AG09319 (cell line): ENCODE data around the gene MCF2L.

Experiments used
- DNase-seq: peaks from one replicate; pipeline ENCODE4 v3.0.0-alpha.2; 2010; ENCODE audit warnings: low read depth; ENCODE audit errors: extremely low read depth
- TF ChIP-seq, protein P1 (sequence below): IDR thresholded peaks from 2 replicates; pipeline ENCODE4 v1.5.1; 2011; ENCODE audit warnings: low read depth, mild to moderate bottlenecking, inconsistent platforms, low read length, moderate library complexity

Gene MCF2L

DNA sequence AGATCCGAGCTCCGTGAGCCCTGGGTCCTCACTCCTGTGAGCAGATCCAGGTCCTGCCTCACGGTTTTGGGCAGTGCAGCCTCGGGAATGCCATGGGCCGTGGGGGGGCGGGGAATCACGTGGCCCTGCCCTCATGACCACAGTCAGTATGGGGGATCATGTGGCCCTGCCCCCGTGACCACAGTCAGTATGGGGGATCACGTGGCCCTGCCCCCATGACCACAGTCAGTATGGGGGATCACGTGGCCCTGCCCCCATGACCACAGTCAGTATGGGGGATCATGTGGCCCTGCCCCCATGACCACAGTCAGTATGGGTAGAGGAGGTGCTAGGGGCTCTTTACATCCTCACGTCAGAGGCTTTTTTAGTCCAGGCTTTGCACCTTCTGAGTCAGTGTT lies 72.3 kb downstream of the MCF2L start:
- TF ChIP-seq, protein P1, sequence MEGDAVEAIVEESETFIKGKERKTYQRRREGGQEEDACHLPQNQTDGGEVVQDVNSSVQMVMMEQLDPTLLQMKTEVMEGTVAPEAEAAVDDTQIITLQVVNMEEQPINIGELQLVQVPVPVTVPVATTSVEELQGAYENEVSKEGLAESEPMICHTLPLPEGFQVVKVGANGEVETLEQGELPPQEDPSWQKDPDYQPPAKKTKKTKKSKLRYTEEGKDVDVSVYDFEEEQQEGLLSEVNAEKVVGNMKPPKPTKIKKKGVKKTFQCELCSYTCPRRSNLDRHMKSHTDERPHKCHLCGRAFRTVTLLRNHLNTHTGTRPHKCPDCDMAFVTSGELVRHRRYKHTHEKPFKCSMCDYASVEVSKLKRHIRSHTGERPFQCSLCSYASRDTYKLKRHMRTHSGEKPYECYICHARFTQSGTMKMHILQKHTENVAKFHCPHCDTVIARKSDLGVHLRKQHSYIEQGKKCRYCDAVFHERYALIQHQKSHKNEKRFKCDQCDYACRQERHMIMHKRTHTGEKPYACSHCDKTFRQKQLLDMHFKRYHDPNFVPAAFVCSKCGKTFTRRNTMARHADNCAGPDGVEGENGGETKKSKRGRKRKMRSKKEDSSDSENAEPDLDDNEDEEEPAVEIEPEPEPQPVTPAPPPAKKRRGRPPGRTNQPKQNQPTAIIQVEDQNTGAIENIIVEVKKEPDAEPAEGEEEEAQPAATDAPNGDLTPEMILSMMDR: no peak

DNA sequence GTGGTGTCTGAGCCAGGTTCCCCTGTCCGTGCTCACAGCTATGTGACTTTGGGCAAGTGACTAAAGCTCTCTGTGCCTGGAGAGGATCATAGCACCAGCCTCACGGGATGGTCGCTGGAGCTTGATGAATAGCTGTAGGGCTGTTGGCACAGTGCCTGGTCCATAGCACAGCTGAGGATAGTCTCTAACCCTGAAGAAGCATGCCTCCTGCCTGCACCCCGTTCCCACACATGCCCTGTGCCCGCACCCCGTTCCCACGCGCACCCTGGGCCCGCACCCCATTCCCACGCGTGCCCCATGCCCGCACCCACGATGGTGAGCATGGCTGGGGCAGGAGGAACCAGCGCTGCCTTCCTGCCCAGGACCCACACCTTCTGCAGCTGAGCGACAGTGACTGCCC lies 72.9 kb downstream of the MCF2L start:
- TF ChIP-seq, protein P1: no peak
- no peak for DNase-seq

More for the DNA sequence above, 72.3 kb downstream of the MCF2L start:
- no peak for DNase-seq

DNA sequence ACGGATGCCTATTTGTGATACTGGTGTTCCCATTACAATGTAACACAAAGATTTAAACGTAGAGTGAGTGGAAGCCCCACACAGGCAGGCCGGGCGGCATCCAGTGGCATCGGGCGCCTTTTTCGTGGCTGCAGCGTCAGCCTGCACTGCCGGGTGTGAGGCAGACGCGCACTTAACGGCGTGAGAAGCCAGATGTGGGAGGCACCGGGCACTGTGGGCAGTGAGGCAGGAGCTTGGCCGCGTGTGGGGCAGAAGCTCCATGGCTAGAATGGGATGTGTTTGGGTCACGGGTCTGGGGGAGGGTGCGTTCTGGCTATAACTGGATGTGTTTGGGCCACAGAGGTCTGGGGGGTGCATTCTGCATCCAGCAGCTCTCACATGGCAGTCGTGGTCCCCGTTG lies 73.4 kb downstream of the MCF2L start:
- TF ChIP-seq, protein P1: no peak
- no peak for DNase-seq

DNA sequence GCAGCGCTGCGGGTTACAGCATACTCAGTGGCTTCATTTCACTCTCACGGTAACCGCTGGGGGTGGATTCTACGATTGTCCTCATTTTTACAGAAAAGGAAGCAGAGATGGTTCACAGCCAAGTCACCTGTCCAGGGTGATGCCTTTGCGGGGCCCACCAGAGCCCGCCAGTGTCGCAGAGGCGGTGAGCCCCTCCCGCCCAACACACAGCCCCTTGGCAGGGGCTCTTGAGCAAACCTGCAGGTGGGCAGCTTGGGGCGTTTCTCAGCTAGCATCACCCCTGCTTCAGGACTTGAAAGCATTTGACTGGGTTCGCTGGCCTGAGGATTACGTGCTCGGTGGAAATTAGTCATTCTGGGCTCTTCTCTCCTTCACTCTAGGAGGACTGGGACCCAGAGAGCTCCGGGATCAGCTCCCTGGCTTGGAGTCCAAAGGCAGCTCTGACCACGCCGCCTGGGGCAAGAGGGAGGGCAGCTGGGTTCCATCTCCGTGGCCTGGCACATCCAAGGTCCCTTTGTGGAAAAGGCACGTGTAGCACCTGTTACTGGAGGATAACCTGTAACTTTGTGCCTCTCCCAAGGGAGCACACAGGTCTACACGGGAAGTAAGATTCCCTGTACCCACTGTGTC lies 74.1 kb downstream of the MCF2L start:
- no peak for DNase-seq
- TF ChIP-seq, protein P1: no peak

DNA sequence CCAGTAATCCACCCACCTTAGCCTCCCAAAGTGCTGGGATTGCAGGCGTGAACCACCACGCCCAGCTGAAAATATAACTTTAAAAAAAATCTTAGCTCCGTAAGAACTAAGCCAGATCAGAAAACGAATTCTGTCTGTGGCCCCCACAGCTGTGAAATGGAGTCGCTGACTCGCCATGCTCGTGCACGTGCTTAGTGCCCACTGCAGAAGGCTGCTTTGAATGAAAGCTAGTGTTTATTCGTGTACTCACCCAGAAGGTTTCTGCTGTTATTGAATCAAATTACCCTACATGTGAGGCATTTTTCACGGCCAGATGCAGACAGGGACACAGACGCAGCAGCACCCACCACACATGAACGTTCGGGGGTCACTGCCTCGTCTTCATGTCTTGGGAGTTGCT lies 74.9 kb downstream of the MCF2L start:
- no peak for DNase-seq
- TF ChIP-seq, protein P1: no peak

DNA sequence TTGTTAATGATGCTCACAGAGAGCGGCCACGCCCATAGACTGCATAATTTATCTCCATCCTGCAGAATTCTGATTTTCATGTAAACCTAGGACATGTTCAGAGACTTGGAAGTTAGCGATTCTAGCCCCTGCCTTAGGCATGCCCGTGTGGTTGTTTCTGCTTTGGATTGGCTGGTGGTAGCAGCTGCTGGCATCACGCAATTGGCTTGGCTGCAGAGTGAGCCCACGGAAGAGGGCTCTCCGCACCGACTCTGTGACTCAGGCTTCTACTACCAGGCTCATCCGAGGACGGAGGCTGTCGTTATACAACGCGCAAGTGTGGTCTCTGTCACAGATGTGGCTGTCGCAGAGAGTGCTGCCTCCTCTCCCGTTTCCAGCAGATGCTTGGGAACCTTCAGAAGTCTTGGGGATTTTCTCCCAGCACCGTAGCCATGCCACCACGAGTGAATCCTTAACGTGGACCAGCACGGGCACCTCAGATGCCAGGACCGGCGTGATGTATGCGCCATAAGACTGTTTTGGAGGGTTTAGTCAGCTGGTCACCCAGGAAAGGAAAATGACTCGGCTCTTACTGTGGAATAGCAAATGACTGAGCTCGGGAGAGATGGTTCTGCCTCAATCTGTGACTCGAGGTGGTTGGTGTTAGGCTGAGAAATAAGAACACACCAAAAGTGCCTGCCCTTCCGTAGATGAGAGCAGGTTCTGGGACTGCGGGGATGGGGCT lies 75.5 kb downstream of the MCF2L start:
- DNase-seq: no peak
- TF ChIP-seq, protein P1: no peak
